ENCODE results near the gene EEF2. TPM values are rescaled to one million over a fixed set of nuclear protein-coding genes. Genes with fewer than 3 reads are reported as not detected.

Gene EEF2
- total and polyA plus RNA-seq, 11 donors = 846 to 2,686 (median 2,118) TPM

GRCh38 chr19:4018140-4018613, 32.9 kb upstream of the EEF2 start:
- peak overlapping the region in 1 of 12 donors; percentile 53 for H3K27ac ChIP-seq
- peaks cover 0 to 48% (median 23%) of the 10 kb centered on the region in 9 donors for H3K36me3 ChIP-seq
- no peaks in the 10 kb centered on the region for H3K27me3 ChIP-seq
- H3K4me1 ChIP-seq = peaks cover 0 to 56% (median 23%) of the 10 kb centered on the region in 12 donors
- peaks cover 0 to 13% (median 0%) of the 10 kb centered on the region in 12 donors for H3K9me3 ChIP-seq
- 89 to 91% (median 91%) methylated on average over 14 to 22 of the region's 22 CpGs for WGBS, 4 donors
- intact Hi-C loops (cut with DNase I) = loop anchor here in 6 of 10 donors (5.0 to 10.0 kb wide), 5 partner anchors 34 to 107 kb away; partner anchors contain the start of gene MAP2K2 (in 1 of the 6)
- TF ChIP-seq CTCF (IDR thresholded peaks at IDR 0.05) (no peak), POLR2A (IDR thresholded peaks at IDR 0.05) (no peak)
- DNase-seq (no peak), ATAC-seq (no peak)
- H3K4me3 ChIP-seq = no peak overlapping the region

- Histone ChIP-seq H3K27me3 (no peaks in the 10 kb centered on the region), H3K27ac (peak overlapping the region in 4 of 12 donors; percentile 70 to 85 (median 81)), H3K4me3 (no peak overlapping the region), H3K4me1 (peaks cover 0 to 63% (median 22%) of the 10 kb centered on the region in 12 donors), H3K36me3 (peaks cover 0 to 54% (median 24%) of the 10 kb centered on the region in 9 donors), H3K9me3 (peaks cover 0 to 9% (median 0%) of the 10 kb centered on the region in 12 donors)
- intact Hi-C loops (cut with DNase I) = loop anchor here in 6 of 10 donors (5.0 to 10.0 kb wide), 5 partner anchors 35 to 108 kb away; partner anchors contain the start of gene MAP2K2 (in 1 of the 6)
- DNase-seq (no peak), ATAC-seq (no peak)
- WGBS, 4 donors = 93 to 94% (median 93%) methylated on average over 8 to 15 of the region's 15 CpGs
- TF ChIP-seq POLR2A (IDR thresholded peaks at IDR 0.05) = no peak
- TF ChIP-seq CTCF (IDR thresholded peaks at IDR 0.05) = no peak
Observed at GRCh38 chr19:4016903-4017638, 31.8 kb upstream of the EEF2 start.

DNA sequence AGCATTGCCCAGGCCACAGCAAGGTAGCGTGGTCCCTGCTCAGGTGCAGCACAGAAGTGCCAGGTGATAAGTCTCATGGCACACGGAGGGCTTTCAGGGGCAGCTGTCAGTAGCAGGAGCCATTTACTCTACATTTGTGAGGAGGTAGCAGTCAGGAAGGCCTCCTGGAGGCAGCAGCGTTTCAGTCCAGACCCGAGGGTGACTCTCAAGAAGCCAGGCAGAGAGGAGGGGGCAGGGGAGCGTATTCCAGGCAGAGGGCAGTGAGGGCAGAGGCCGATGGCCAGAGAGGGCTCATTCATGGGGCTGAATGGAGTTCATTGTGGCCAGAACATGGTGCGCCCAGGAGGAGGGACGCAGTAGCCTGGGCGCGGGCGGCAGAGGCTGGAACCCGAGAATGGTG, 31.2 kb upstream of the EEF2 start:
- H3K9me3 ChIP-seq = peaks cover 0 to 3% (median 0%) of the 10 kb centered on the region in 12 donors
- no peak for ATAC-seq

More for the DNA sequence above, 31.2 kb upstream of the EEF2 start:
- no peak for DNase-seq
- peak overlapping the region in 9 of 12 donors; percentile 64 to 85 (median 80) for H3K27ac ChIP-seq
- H3K4me1 ChIP-seq = peaks cover 0 to 65% (median 22%) of the 10 kb centered on the region in 12 donors
- WGBS, 4 donors = 83 to 88% (median 88%) methylated on average over 10 to 12 of the region's 12 CpGs
- peaks cover 0 to 51% (median 21%) of the 10 kb centered on the region in 9 donors for H3K36me3 ChIP-seq
- no peaks in the 10 kb centered on the region for H3K27me3 ChIP-seq
- intact Hi-C loops (cut with DNase I) = loop anchor here in 6 of 10 donors (5.0 to 10.0 kb wide), 5 partner anchors 36 to 108 kb away; partner anchors contain the start of gene MAP2K2 (in 1 of the 6)
- no peak for TF ChIP-seq POLR2A (IDR thresholded peaks at IDR 0.05)
- no peak for TF ChIP-seq CTCF (IDR thresholded peaks at IDR 0.05)
- no peak overlapping the region for H3K4me3 ChIP-seq
